GM03348 (cell line): Measurements from ENCODE around the gene SBNO1.
"Not testable (repeated sequence)": the region's sequence is repeated elsewhere in the genome, so short reads cannot be mapped to it uniquely, and the experiment has no call there.

Source experiments
- DNase-seq: peaks from one replicate; pipeline ENCODE4 v3.0.0; 2012; ENCODE audit warnings: low spot score

SBNO1 gene

DNA sequence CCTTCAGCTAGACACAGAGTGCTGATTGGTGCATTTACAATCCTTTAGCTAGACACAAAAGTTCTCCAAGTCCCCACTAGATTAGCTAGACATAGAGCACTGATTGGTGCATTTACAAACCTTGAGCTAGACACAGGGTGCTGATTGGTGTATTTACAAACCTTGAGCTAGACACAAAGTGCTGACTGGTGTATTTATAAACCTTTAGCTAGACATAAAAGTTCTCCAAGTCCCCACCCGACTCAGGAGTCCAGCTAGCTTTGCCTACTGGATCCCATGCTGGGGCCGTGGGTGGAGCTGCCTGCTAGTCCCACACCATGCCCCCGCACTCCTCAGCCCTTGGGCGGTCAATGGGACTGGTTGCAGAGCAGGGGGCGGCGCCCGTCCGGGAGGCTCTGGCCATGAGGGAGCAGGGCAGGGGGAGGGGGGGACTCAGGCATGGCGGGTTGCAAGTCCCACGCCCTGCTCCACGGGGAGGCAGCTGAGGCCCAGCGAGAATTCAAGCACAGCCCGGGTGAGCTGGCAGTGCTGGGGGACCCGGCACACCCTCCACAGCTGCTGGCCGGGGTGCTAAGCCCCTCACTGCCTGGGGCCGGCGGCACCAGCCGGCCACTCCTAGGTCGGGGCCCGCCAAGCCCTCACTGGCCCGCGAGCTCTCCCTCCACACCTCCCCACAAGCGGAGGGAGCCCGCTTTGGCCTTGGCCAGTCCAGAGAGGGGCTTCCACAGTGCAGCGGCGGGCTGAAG is 115.5 kb downstream of the SBNO1 start:
- DNase-seq, result not testable (repeated sequence)

DNA sequence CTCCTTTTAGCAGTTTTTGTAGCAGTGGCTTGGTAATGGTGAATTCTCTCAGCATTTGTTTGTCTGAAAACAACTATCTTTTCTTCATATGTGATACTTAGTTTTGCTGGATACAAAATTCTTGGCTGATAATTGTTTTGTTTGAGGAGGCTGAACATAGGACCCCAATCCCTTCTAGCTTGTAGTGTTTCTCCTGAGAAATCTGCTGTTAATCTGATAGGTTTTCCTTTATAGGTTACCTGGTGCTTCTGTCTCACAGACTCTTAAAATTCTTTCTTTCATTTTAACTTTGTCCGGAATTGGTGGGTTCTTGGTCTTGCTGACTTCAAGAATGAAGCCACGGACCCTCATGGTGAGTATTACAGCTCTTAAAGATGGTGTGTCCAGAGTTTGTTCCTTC is 116.5 kb downstream of the SBNO1 start:
- not testable (repeated sequence) for DNase-seq

DNA sequence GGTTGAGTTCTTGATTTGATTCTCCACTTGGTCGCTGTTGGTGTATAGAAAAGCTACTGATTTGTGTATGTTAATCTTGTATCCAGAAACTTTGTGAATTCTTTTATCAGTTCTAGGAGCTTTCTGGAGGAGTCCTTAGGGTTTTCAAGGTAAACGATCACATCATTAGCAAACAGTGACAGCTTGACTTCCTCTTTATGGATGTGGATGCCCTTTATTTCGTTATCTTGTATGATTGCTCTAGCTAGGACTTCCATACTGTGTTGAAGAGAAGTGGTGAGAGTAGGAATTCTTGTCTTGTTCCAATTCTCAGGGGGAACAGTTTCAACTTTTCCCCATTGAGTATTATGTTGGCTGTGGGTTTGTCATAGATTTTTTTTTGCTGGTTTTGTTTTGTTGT is 119.0 kb downstream of the SBNO1 start:
- DNase-seq, result no peak

DNA sequence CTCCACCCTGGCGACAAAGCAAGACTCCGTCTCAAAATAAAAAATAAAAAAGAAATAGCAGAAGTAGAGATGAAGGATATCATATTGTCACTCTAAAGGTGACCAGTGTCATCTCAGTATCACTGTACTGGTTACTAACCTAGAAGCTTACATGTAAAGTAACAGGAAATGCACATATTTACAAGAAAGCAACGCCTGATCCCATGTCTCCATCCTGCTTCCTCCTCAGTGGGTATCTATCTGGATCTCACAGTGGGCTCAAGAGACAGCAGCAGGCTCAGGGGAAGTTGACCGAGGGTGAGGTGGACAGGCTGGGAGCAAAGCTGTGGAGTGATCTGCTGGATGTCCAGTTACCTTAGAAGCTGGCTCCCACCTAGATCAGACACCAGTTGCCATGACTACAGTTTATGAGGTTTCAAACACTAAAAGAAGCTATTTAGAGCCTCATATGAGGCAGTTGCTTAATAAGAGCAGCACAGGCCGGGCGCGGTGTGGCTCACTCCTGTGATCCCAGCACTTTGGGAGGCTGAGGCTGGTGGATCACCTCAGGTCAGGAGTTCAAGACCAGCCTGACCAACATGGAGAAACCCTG is 120.9 kb downstream of the SBNO1 start:
- DNase-seq, result no peak

DNA sequence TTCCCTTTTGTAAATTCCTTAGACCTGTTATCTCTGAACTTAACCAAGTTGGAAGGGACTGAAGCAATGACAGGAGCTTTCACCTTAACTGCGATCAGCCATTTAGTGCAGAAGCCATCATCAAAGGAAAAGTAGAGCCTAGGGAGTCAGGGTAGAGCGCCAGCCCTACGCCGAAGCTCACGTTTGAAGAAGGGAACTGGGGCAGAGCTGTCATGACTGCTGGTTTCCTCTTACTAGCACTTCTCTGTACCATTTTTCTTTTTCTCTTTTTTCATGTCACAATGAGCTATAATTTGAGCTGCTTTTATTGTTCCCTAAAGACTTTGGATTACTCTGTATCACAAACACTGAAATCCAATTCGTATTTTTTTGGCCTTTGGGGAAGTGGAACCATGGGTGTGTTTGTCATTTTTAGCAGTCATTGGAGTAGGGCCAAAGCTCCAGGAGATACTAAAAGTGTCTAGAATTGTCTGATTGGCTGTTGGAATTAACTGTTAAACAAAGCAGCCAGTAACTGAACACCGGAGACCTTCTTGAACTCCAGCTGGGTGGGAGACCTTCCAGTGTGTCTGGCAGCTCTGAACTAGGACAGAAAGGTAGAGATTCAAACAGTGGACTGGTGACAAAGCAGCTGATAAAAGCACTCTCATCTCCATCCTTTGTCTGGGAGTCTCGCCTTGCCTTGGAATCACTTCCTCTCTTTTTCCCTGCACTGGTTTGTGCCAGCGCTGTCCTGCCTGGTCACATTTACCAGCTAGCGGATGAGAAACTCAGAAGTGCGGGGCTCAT is 122.3 kb downstream of the SBNO1 start:
- no peak for DNase-seq
